ENCODE results near the gene ZKSCAN4.

Gene ZKSCAN4

DNA sequence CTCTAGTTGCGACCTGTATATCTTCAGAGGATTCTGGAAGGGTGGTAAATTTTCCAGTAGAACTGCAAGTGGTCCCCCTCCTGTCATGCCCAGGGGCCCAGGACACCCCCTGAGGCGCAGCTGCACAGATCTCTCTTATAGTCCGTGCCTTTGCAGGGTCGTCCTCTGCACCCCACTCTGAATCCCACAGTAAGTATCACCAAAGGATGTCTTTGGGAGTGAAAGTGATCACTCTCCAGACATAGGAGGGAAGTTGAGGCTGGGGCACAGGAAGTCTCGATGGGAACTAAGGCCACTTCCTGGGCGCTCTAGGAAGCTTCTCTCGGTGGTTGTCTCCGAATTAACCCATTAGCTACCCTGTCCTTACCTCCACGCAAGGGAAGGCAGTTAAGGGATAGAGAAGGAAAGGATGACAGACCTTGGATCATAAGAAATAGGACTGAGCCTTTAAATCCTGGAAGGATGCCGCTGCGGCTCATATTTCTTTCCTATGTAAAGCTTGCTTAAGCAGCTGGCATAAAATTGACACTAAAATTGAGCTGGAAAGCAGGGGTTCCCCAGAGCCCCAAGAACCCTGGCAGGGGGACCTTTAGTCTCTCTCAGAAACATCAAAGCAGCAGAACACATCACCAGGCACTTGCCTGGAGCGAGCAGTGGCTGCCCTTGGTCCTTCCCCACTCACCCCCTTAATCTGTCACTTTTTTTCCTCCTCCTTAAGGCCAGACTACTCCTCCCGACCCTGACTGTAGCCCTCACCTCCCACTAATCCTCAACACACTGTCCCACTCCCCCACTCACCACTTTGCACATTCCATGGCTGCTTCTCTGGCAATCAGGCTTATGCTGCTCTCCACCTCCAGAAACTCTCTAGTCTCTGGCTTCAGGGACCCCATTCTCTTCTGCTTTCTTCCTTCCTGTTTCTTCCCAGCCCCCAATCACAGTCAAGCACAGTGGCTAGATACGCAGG is at the start of gene ZKSCAN4:
TSS of gene ZKSCAN4 (minus strand) at position 261 of the 967 bp plus-strand sequence. CDS start 289 bp downstream, outside the sequence.
- TF ChIP-seq GATA2 (IDR thresholded peaks at IDR 0.05; ENCODE audit: low read depth, low read length), result no peak
- no peak for TF ChIP-seq GATA3 (IDR thresholded peaks at IDR 0.05; ENCODE audit: low read depth, low read length)

DNA sequence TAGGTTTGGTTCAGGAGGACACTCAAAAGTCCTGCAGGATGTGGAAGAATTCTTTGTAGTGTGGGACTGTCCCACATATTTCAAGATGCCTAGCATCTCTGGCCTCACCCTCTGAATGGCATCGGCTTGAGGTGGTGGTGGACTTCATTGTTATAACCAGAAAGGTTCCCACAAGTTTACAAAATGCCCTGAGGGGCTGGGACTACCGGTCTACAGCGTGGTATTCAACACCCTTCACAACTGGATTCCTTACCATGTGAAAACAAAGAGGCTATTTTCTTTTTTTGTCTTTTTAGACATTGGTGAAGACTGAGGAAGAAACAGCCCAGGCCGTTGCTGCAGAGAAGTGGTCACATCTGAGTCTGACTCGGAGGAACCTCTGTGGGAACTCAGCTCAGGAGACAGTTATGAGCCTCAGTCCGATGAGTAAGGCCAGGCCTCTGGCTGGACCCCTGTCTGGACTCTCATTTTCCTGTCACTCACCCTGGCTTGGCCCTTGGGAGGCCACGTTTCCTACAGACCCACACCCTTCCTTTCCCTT is 44.5 kb upstream of the ZKSCAN4 start:
- TF ChIP-seq GATA3 (IDR thresholded peaks at IDR 0.05; ENCODE audit: low read depth, low read length) (no peak), GATA2 (IDR thresholded peaks at IDR 0.05; ENCODE audit: low read depth, low read length) (no peak)

DNA sequence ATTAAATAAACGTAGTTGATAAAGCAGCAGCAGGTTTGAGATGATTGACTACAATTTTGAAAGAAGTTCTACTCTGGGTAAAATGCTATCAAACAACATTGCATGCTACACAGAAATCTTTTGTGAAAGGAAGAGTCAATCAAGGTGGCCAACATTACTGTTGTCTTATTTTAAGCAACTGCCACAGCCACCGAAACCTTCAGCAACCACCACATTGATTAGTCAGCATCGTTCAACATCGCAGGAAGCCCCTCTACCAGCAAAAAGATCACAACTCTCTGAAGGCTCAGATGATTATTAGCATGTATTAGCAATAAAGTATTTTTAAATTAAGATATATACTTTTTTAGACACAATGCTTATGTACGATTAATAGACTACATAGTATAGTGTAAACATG is 43.3 kb upstream of the ZKSCAN4 start:
- no peak for TF ChIP-seq GATA2 (IDR thresholded peaks at IDR 0.05; ENCODE audit: low read depth, low read length)
- TF ChIP-seq GATA3 (IDR thresholded peaks at IDR 0.05; ENCODE audit: low read depth, low read length), result no peak

DNA sequence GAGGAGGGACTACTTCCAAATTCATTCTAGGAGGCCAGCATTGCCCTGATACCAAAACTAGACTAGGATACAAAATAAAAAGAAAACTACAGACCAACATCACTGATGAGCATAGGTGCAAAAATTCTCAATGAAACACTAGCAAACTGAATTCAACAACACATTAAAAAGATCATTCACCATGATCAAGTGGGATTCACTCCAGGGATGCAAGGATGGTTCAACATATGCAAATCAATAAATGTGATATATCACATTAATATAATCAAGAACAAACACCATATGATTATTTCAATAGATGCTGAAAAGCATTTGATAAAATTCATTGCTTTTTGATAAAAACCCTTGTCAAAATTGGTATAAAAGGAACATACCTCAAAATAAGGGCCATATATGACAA is 39.5 kb upstream of the ZKSCAN4 start:
- no peak for TF ChIP-seq GATA3 (IDR thresholded peaks at IDR 0.05; ENCODE audit: low read depth, low read length)
- no peak for TF ChIP-seq GATA2 (IDR thresholded peaks at IDR 0.05; ENCODE audit: low read depth, low read length)

DNA sequence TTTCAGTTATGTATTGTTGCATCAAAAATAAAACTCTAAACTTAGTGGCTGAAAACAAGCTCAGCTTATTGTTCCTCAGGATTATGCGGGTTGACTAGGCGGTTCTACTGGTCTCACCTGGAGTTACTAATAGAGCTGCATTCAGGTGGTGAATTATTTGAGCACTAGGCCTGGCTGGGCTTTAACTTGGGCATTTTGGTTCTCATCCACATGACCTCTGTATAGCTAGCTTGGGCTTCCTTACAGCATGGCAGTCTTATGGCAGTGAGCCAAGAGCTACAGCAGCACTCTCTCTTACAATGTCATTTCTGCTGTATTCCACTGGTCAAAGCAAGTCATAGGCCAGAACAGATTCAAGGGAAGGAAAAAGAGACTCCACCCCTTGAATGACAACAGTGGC is 30.9 kb upstream of the ZKSCAN4 start:
- TF ChIP-seq GATA3 (IDR thresholded peaks at IDR 0.05; ENCODE audit: low read depth, low read length), result no peak
- TF ChIP-seq GATA2 (IDR thresholded peaks at IDR 0.05; ENCODE audit: low read depth, low read length), result no peak

DNA sequence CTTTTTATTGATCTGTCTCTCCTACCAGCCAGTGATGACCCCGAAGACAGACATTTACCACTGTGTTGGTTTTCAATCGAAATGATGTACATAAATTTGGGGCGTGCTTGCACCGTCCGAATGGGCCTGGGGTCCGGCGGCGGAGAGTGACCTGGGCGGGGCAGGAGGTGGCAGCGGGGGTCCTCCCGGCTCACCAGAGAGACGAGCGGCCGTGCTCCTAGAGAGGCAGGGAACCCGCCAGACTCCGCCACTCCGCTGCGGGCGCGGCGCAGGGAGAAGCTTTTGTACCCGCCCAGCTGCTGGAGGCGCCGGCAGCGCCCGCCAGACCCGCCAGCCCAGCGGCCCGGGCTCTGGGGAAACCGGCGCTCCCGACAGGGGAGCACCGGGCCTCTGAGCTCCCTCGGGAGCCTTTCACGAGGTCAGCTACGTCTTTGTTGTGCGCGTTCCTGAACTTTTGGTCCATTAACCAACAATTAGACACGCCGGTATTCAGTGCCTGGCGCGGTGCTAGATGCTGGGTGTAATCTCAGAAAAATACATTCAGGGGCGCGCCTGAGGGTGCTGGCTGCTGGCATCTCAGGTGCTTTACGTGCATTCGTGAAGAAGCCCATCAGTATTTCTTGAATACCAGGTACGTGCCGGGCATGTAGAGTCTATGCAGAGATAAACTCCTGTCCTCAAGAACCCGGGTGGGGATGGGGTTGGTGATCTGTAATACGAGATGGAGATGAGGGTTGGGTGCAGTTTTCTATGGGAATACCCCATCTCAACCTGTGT is 29.4 kb upstream of the ZKSCAN4 start, which contains the start of gene PGBD1:
TSS of gene PGBD1 (plus strand) at position 285 of the 777 bp plus-strand sequence. CDS start 2,242 bp downstream, outside the sequence.
- TF ChIP-seq GATA2 (IDR thresholded peaks at IDR 0.05; ENCODE audit: low read depth, low read length), result no peak
- TF ChIP-seq GATA3 (IDR thresholded peaks at IDR 0.05; ENCODE audit: low read depth, low read length), result no peak

DNA sequence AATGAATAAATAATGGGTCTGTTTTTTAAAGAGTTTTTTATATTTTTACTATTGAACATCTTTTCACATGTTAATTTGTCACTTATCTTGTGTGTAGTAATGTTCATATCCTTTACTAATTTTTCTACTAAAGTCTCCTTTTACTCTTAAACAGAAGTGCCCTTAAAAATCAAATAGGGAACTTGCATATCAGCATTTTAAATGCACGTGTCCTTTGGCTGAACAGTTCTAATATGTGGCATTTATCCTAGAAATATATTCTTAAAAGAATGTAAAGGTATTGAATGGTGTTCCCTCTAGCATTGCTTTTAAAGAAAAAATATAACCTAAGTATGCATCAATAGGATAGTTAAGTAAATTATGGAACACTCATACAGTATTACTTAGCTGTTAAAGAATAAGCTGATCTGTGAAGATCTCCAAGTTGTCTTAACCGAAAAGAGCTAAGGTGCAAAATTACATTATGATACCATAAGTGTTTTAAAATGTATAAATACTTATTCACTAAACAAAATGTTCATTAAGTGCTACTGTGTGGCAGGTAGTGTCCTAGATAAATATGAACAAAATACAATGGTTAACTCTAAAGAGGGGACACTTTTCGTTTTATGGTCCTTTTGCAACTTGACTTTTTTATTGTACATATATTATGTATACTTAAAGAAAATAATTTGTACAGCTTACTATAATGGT is 28.7 kb upstream of the ZKSCAN4 start:
- TF ChIP-seq GATA3 (IDR thresholded peaks at IDR 0.05; ENCODE audit: low read depth, low read length) (no peak), GATA2 (IDR thresholded peaks at IDR 0.05; ENCODE audit: low read depth, low read length) (no peak)

DNA sequence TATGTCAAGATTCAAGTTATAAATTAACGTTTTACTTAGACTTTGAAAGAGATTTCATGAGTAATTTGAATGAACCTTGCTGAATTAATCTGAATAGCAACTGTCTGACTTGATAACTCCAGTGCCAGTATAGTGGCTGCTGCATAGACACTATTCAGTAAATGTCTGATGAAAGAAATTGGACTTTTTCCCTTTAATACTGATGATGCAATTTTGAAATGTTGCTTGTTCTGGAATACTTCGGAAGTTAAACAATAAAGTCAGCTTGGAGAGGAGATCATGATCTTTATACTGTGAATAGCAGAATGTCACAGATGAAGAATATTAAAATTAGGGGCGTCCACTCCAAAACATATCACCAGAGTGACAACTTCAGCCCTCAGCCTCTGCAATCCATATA is 25.7 kb upstream of the ZKSCAN4 start:
- no peak for TF ChIP-seq GATA3 (IDR thresholded peaks at IDR 0.05; ENCODE audit: low read depth, low read length)
- no peak for TF ChIP-seq GATA2 (IDR thresholded peaks at IDR 0.05; ENCODE audit: low read depth, low read length)

DNA sequence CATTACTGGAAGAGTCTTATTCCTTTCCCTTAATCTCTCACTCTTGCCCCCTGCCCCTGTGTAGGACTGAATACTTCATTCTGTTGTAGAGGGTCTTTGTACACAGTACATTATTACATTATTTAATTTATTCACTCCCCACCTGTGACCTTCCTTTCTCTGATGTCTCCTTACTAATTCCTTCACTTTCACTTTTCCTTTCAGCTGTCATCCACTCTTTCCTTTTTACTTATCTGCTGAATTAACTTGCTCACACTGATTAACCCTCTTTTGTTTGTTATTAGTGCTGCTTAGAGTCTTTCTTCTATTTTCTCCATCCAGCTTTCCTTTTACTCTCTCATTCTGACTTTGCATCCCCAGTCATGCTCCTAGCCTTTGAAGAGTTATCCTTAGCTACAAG is 22.8 kb upstream of the ZKSCAN4 start:
- TF ChIP-seq GATA2 (IDR thresholded peaks at IDR 0.05; ENCODE audit: low read depth, low read length), result no peak
- no peak for TF ChIP-seq GATA3 (IDR thresholded peaks at IDR 0.05; ENCODE audit: low read depth, low read length)

DNA sequence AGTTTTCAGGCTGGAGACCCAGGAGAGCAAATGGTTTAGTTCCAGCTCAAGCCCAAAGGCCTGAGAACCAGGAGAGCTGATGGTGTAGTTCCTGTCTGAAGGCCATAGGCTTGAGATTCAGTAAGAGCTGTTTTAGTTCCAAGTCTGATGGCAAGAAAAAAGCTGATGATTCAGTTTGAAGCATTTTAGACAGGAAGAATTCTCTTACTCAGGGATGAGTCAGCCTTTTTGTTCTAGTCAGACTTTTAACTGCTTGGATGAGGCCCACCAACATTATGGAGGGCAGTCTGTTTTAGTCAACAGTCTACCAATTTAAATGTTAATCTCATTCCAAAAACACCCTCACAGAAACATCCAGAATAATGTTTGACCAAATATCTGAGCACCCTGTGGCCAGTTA is 17.4 kb upstream of the ZKSCAN4 start:
- no peak for TF ChIP-seq GATA3 (IDR thresholded peaks at IDR 0.05; ENCODE audit: low read depth, low read length)
- TF ChIP-seq GATA2 (IDR thresholded peaks at IDR 0.05; ENCODE audit: low read depth, low read length), result no peak

DNA sequence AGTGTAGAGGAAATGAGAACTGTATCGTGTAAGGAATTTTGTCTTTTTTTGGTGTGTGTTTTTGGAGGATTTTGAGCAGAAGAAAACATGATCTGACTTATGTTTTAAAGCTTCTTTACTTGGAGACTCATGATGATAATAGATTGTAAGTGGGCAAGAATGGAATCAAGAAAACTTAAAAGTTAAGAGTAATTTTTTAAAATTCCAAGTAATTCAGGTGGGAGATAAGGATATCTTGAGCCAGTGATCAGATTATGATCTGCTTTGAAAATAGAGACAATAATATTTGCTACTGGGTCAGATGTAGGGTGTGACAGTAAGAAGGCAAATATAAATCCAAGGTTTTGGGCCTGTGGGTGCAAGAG is 15.6 kb upstream of the ZKSCAN4 start:
- TF ChIP-seq GATA2 (IDR thresholded peaks at IDR 0.05; ENCODE audit: low read depth, low read length) (no peak), GATA3 (IDR thresholded peaks at IDR 0.05; ENCODE audit: low read depth, low read length) (no peak)

DNA sequence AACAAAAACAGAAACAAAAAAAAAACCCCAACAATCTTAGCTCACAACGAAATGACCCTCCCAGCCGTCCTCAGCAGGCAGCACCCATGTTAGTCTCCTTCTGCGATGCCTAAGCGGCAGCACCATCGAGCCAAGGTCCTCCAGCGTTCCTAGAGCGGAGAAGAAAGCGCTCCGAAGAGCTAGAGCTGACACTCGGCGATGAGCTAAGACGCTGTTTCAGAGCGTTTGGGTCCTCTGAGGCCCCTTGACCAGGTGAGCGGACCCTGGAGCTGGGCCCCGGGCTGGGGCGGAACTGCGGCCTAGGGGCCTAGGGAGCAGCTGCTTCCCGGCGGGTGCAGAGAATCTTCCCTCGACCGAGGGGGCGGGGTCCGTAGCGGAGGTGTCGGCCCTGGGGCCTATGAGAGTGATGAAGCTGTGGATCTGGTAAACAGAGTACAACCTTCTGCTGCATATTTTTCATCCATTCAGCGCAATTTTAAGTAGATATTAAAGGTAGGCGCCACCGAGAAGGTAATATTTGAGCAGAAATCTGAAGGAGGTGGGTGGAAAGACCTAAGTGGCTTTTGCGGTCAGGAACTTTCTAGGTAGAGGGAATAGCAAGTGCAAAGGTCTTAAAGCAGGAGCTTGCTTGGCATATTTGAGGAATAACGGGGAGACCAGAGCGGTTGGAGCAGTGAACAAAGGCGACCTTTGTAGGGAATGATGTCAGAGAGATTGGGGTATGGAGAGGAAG is 15.1 kb upstream of the ZKSCAN4 start, which contains the start of gene ZSCAN26:
TSS of gene ZSCAN26 (plus strand) at position 182 of the 733 bp plus-strand sequence. CDS start 4,777 bp downstream, outside the sequence.
- TF ChIP-seq GATA3 (IDR thresholded peaks at IDR 0.05; ENCODE audit: low read depth, low read length), result no peak

DNA sequence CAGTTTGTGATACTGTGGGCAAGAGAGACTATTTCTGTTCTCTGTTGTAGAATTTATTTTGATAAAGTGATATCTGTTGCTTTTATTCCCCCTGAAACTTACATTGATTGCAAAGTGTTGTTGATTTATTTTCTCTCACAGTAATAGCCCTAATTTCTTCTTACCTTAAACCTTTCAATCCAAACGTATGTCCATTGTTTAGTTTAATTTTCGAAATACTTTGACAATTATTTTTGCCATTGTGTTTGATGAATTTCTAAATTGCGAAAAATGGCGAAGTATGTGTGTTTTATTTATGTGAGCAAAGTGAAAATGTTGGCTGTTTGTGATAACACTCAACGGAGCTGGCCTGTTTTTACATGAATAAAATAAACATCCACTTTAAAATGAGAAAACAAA is 14.5 kb upstream of the ZKSCAN4 start:
- TF ChIP-seq GATA2 (IDR thresholded peaks at IDR 0.05; ENCODE audit: low read depth, low read length), result no peak
- TF ChIP-seq GATA3 (IDR thresholded peaks at IDR 0.05; ENCODE audit: low read depth, low read length), result no peak

Data from SH-SY5Y (cell line).